ENCODE results near the gene NMBR.
"Not testable (repeated sequence)": the region's sequence is repeated elsewhere in the genome, so short reads cannot be mapped to it uniquely, and the experiment has no call there.

Gene NMBR

GRCh38 chr6:142146828-142147662 is at the start of gene NMBR, which contains the start of gene VTA1:
Gene NMBR, minus strand, starts transcription at chr6:142147122. Its CDS starts 58,464 bp downstream, at chr6:142088658.
Gene VTA1, plus strand, starts transcription at chr6:142147263. Its CDS starts 25 bp downstream, at chr6:142147288.
- peak; percentile 97 for DNase-seq

GRCh38 chr6:142195862-142196541 is 49.1 kb upstream of the NMBR start:
- no peak for DNase-seq

- no peak for DNase-seq
These were observed 46.7 kb upstream of the NMBR start for GRCh38 chr6:142193621-142194020.

- no peak for DNase-seq
These were observed 45.4 kb upstream of the NMBR start for GRCh38 chr6:142192343-142192742.

GRCh38 chr6:142189057-142189456 is 42.1 kb upstream of the NMBR start:
- no peak for DNase-seq

- DNase-seq = not testable (repeated sequence)
These were observed 41.4 kb upstream of the NMBR start for GRCh38 chr6:142188341-142188740.

- DNase-seq = no peak
These were observed 40.3 kb upstream of the NMBR start for GRCh38 chr6:142187209-142187608.

- DNase-seq = no peak
These were observed 38.7 kb upstream of the NMBR start for GRCh38 chr6:142185641-142186040.

GRCh38 chr6:142184307-142184706 is 37.4 kb upstream of the NMBR start:
- DNase-seq = no peak

GRCh38 chr6:142183351-142183750 is 36.4 kb upstream of the NMBR start:
- no peak for DNase-seq

GRCh38 chr6:142182004-142182403 is 35.1 kb upstream of the NMBR start:
- no peak for DNase-seq

- no peak for DNase-seq
These were observed 31.2 kb upstream of the NMBR start for GRCh38 chr6:142178129-142178528.

- no peak for DNase-seq
These were observed 27.8 kb upstream of the NMBR start for GRCh38 chr6:142174703-142175102.

GRCh38 chr6:142173980-142174379 is 27.1 kb upstream of the NMBR start:
- no peak for DNase-seq

GRCh38 chr6:142172758-142173157 is 25.8 kb upstream of the NMBR start:
- DNase-seq = no peak

- no peak for DNase-seq
These were observed 24.4 kb upstream of the NMBR start for GRCh38 chr6:142171351-142171750.

- no peak for DNase-seq
These were observed 20.6 kb upstream of the NMBR start for GRCh38 chr6:142167486-142167885.

GRCh38 chr6:142167071-142167470 is 20.1 kb upstream of the NMBR start:
- DNase-seq = no peak

- DNase-seq = no peak
These were observed 18.3 kb upstream of the NMBR start for GRCh38 chr6:142165227-142165626.

GRCh38 chr6:142162780-142163179 is 15.9 kb upstream of the NMBR start:
- DNase-seq = no peak

- not testable (repeated sequence) for DNase-seq
These were observed 9.8 kb upstream of the NMBR start for GRCh38 chr6:142156758-142157068.

GRCh38 chr6:142155895-142156757 is 9.2 kb upstream of the NMBR start:
- DNase-seq = no peak

- no peak for DNase-seq
These were observed 8.2 kb upstream of the NMBR start for GRCh38 chr6:142155091-142155490.
